Right ventricle myocardium inferior (tissue), 1 donor: ENCODE measurements around the gene RBM44. TPM values are rescaled to one million over a fixed set of nuclear protein-coding genes. Genes with fewer than 3 reads are reported as not detected.
"Not testable (repeated sequence)": the region's sequence is repeated elsewhere in the genome, so short reads cannot be mapped to it uniquely, and the experiment has no call there.

Source experiments
- ATAC-seq: fragments of 200-7000 bp; cut with Tn5 transposase; one replicate; pipeline ENCODE4 v1.9.1; 2020; ENCODE audit warnings: mild to moderate bottlenecking, moderate library complexity
- DNase-seq: peaks from one replicate; pipeline ENCODE4 v3.0.0; 2021; ENCODE audit errors: missing footprints
- intact Hi-C: fragments of 100-400 bp; cut with DNase I; formaldehyde crosslinking; loops from one replicate; pipeline ENCODE4 v1.11.0; 2022
- total RNA-seq: library from RNA; stranded (reverse); fragmentation: NEBNext Ultra II Directional; extraction: Animal tissue kit (Norgen Biotek cat#: 25700); gene quantifications from one replicate; pipeline ENCODE4 v1.2.1, GENCODE V29; 2021
- donor health status: DM: no; HTN: yes; CAD: no; lungs with severe emphysema.

The RBM44 gene
- total RNA-seq, 1 donor from 2014 or later, result 0.30 TPM

DNA sequence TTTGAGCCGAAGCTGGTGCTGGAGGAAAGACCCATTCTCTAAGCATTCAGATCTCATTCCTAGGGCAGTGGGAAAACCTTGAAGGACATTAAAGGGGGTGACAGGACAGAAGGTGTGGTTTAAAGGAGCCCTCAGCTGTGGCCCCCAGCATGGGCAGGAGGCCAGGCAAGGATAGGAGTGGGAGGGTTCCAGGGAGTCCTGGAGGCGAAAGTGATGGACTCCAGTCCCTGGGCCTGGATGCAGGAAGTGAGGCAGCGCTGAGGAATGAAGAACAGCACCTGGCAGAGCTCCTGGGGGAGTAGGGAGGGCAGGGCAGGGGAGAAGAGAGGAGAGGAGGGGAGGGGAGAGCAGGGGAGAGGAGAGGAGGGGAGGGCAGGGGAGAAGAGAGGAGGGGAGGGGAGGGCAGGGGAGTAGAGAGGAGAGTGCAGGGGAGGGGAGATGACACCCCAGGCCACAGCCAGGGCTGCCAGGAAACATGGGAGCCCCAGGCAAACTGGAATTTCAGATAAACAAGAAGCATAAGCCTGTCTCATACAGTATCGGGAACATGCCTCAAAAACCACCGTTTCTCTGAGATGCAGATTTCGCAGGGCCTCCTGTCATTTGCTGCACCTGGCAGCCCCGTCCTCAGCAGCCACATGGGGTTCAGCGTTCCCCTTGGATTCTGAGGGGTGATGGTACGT is 66.5 kb downstream of the RBM44 start:
- no peak for DNase-seq
- ATAC-seq, result peak; percentile 34
- intact Hi-C loops, result loop anchor here (2.0 kb wide), 1 partner anchor 22 kb away; no protein-coding TSS in a partner anchor

DNA sequence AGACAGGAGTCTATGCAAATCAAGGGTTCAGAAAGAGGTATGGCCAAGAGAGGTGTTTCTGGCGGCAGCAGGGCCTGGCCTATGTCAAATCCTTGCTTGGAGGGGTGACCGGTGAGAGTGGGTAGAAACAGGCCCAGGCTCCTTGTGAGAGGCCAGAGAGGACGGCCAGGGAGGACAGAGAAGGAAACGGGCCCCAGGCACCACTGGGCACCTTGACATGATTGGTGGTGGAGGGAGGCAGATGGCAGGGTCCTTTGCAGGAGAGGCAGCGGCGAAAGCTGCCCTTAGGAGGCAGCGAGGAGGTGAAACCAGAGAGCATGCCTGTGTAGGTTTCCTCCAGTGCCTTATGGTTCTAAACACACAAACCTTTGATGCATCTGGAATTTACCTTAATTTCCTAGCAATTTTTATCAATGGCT is 67.1 kb downstream of the RBM44 start:
- no peak for DNase-seq
- intact Hi-C loops, result loop anchor here (2.0 kb wide), 1 partner anchor 21 kb away; no protein-coding TSS in a partner anchor
- ATAC-seq, result no peak

DNA sequence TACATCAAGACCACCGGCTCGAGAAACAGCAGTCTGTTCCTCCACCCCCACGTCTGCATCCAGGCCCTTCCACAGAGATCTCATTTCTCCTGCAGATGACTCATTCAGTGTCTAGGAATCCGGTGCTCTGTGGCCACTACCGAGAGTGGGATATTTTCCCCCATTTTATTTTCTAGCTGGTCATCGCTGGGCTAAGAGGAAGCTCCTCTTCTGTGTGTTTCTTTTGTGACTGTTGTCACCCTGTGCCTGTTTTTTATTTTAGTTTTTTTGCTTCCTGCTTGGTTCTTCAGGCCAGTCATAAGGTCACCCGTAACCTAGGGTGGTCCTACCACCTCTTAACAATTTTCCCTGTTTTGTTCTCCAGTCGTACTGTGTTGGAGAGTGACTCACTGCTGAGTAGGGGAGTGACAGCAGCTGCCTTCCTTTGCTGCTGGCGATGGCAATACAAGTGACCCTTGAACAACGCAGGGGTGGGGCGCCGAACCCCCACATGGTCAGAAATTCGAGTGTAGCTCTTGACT is 67.6 kb downstream of the RBM44 start:
- intact Hi-C loops, result no loop called here
- ATAC-seq (no peak), DNase-seq (no peak)

DNA sequence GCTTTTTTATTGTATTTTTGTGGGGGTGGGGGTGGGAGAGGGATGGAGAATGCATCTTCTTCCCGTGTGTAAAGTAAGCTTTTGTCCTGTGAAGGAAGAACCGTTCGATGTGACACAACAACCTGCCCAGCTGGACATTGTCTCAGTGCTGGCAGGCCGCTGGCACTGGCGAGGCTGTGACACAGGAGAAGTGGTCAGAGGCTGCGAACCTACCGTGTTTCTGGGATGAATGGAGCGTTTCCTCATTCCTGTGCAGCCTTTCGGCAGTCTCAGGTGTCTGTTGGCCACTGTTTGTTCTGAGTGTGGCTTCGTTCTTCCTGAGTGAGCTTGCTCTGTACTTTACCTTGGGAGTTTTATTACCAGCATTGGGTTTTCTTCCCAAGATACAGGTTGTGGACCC is 68.9 kb downstream of the RBM44 start:
- ATAC-seq, result no peak
- DNase-seq, result no peak
- intact Hi-C loops, result no loop called here

DNA sequence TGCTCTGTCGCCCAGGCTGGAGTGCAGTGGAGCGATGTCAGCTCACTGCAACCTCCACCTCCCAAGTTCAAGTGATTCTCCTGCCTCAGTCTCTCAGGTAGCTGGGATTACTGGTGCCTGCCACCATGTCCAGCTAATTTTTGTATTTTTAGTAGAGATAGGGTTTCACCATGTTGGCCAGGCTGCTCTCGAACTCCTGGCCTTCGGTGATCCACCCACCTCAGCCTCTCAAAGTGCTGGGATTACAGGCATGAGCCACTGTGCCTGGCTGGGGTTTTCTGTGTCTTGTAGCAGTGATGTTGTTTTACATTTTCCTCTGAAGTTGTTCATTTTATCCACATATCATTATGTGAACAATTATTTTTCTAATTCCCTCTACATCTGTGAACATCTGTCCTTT is 69.5 kb downstream of the RBM44 start:
- intact Hi-C loops, DNase-seq, ATAC-seq: not testable (repeated sequence)

DNA sequence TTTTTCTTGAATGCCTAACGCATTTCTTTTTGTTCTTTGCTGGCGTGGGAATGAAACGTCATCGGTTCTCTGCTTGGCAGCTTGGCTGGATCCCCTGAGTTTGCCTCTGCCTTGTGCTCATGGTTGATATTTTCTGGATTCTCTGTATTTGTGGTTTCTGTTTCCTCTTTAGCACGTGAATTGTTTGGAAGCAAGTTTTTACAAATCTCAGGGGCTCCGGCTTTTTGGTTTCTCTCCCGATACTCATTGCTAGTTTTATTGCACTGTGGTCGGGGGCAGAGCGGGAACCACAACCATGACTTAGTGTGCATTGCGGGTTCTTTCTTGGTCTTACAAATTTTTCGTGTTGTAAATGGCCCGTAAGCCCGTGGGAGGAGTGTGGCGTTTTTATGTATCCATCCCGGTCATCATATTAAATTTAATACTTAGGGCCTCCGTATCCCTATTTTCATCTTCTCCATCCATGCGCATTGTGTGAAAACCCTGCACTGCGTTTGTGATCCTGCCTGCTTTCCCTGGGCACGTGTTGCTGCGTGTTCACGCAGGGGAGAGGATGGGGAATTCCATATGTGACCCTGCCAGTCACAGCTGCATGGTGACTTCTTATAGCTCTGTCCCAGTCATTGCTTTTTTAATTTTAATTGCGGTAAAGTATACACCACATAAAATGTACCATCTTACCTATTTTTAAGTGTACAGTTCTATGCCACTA is 70.2 kb downstream of the RBM44 start:
- ATAC-seq (no peak), DNase-seq (no peak)
- intact Hi-C loops, result no loop called here

DNA sequence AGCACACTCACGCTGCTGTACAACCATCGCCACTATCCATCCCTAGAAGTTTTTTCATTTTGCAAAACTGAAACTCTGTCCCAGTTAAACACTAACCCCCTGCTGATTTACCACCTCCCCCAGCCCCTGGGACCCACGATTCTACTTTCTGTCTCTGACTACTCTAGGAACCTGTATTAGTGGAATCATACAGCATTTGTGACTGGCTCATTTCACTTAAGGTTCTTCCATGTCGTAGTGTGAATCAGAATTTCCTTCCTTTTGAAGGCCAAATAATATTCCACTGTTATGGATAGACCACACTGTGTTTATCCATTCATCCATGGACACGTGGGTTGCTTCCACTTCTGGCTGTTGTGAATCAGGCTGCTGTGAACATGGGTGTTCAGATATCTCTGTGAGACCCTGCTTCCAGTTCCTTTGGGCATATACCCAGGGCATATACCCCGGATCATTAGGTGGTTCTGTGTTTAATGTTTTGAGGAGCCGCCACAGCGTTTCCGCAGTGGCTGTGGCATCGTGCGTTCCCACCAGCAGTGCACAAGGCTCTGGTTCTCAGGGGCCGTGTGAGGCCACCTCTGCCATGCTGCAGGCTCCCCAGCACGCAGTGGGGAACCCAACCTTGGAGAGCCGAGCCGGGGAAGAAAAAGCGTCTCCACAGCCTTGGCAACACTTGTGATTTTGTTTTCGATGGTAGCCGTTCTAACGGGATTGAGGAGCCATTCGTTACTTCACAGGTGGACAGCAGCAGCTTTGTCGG is 70.9 kb downstream of the RBM44 start:
- ATAC-seq (no peak), DNase-seq (no peak)
- intact Hi-C loops, result no loop called here

DNA sequence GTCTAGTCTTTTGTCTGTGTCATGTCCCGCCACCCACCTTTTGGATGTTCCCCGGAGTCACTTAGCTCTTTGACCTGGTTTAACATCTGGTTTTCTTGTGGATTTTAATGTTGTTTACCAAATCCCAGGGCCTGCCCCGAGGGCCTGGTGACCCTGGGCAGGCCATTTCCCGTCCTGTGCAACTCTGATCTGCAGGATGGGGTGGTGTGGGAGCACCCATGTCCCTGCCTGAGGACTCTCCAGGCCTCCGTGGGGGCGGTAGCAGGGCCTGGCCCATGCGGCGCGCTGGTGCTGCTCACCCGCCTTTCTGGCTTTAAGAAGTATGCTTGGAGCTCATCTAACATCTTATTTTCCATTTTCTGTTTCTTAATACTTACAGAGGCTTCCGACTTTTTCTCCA is 71.5 kb downstream of the RBM44 start:
- DNase-seq (no peak), ATAC-seq (no peak)
- intact Hi-C loops, result no loop called here

DNA sequence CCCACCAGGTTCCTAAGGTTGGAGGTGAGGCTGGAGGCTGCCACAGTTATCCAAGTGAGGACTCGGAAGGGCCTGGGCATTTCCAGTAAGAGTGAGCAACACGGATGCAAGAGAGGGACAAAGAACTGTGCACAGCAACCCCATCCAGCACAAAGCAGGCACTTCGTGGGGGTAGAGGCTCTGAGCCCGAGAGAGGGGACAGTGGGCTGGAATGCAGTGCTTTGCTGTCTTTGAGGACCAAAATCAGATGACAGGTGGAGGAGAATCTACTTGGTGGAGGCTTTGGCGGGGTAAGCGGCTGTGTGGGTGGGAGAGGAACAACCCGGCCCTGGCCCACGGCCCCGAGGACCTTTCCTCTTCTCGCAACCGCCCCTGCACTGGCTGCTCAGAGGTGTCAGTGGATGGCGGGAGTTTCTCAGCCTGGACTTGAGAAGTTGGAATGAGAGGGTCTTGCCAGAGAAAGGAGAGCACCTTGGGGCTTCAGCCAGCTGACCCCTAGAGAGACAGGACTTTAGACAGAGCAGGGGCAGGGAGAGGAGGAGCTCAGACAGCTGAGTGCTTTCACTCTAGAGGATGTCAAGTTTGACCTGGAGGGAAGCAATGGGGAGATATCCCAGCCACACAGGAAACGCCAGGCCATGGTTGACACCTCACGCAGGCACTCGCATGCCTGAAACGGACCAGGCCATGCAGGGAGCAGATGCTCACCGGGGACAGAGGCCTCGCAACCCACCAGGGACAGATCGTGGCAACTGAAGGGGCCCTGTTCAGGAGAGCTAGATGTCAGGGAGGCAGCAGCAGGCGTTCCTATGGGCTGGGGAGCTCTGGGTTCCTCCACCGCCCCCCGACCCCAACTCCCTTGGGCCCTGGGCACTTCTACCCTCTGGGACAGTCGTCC is 72.4 kb downstream of the RBM44 start:
- intact Hi-C loops, result no loop called here
- DNase-seq (no peak), ATAC-seq (no peak)

DNA sequence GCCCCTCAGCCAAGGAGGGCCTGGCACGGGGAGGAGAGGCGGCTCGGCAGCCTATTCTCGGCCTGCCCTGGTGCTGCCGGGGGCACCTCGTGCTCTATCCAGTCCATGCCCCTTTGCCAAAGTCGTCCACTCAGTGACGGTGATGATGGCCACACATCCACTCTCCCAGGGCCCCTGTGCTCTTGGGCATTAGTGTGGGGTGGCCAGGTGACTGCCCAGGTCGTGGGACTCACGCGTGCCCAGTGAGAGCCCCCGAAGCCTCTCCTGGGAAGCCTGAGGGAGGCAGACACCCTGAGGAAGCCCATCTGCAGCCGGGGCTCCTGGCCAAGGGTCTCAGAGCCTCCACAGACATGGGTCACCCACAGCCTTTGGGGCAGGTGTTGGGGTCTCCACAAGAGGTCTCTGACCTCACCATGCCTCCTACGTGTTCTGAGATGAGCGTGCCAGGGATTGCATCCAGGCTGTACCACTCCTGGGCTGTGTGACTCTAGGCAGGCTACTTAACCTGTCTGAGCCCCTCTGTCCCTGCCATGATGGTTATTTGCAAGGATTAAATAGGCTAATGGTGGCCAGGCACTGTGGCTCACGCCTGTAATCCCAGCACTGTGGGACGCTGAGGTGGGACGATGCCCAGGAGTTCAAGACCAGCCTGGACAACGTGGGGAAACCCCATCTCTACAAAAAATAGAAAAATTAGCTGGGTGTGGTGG is 73.8 kb downstream of the RBM44 start:
- intact Hi-C loops, result no loop called here
- DNase-seq (no peak), ATAC-seq (peak; percentile 34)

DNA sequence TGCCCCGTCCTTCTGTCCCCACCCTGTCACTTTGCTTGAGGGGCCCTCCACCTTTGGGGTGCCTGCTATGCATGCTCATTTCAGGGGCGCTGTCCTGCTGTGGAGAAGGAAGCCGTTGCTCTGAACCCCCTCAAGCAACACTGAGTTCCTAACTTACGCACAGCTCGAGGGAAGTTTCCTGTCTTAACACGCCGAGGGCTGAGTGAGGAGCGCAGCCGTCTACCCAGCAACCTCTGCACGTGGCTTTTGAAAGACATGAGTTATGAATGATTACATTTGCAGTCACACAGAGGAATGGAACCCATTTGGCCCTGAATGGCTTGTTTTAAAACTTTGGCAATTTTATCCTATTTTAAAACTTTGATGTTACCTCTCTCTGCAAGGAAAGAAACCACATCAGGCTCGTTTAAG is 74.8 kb downstream of the RBM44 start:
- no peak for DNase-seq
- intact Hi-C loops, result no loop called here
- ATAC-seq, result no peak

DNA sequence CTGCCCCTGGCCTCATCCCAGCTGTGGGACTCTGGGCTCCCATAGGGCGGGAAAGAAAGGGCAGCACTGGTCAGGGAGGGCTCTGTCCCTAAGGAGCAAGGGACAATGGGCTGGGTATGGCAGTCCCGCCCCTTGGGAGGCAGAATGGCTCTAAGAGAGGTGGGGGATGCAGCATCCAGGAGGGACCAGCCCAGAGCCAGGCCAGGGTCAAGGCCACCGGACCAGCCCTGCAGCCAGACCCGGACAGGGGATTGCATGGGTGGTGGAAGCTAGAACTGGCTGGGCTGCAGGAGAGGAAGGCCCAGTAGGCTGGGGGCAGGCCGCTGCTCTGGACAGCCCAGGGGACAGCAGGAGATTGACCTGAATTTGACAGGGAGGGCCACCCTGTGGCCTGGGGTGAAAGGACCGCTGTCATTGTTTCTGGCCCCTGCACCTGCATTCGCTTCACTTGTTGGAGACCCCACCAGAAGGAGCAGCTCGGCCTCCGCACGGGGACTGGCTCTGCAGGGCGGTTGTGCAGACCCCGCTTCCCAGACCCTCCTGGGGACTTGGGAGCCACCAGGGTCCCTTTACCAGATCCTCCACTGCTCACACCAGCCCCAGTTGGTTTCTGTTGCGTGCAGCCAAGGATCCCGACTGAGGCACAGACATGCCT is 75.4 kb downstream of the RBM44 start:
- no peak for DNase-seq
- intact Hi-C loops, result no loop called here
- no peak for ATAC-seq

DNA sequence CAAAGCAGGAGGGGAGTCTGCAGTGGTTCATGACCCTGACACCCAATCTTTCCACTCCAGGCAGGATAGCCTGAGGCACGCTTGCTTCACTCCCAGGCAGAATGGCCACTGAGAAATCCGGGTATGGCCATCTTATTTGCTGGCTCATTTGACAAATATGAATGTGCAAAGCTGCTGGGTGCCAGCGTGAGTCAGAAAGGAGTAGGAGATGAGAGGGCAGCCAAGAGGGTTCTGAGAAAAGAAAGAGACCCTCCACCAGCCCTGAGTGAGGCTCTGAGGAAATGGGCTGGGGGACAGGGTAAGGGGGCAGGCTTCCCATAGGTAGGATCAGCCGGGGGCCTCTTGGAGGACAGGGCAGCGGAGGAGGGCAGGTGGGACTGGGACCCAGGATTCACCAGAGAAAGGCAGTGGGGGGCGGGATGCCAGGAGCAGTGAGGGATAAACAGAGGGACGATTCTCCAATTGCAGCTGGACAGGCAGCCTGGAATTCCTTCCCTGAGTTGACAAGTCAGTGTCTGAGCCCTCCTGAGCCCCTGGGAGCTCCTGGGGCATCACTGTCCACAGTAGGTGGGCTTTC is 76.1 kb downstream of the RBM44 start:
- ATAC-seq (no peak), DNase-seq (no peak)
- intact Hi-C loops, result no loop called here

DNA sequence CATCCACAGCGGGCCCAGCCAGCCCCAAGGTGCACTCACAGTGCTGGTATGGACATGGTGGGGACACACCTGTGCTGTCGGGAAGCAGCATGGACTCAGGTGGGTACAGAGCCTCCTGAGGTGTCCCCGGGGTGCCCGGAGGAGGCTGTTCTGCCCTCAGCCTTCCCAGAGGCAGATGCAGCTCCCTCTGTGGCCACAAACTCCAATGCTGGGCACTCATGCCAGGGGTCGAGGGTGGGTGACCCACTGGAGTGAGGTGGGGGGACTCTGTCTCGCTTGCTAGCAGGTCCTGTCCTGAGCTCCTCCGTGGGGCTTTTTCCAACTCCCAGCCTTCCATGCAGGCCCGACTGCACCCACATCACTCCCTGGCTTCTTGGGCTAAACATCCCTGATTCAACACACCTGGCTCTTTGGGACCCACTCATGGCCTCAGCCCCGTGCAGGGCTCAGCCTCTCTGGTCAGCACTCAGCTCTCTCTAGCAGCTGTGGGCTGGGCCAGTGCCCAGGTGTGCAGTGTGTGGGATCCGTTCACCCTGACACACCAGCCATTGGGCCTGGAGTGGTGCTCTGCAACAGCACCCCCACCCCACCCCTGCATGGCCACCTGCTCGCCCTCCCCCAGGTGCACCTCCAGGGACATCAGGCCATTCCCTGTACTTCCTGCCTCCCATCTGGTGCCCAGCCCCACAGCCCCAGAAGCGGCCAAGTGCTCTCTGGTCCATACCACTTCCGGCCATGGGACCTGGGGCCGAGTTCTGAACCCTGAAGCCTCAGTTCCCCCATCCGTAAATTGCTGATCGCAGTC is 76.9 kb downstream of the RBM44 start:
- intact Hi-C loops, result no loop called here
- DNase-seq (no peak), ATAC-seq (no peak)

DNA sequence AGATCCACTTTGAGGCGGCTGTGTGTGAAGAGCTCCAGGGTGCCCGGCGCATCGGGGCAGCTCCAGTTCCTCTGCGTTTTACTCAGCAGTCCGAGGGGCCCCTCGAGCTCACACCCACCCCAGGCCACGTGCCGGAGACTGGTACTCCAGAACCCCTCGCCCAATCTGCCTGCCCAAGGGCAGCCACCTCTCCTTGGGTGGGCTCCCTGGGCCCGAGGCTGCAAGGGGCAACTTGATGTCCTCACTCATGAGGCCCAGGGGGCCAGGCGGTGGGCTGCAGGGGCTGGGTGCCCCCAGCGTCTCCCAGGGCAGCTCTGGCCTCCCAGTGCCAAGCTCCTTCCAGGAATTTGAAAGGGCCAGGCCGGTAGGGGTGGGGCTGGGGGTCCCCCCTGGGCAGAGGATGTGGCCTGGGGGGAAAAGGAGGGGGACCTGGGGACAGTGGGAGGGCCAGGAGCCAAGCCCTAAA is 77.5 kb downstream of the RBM44 start:
- intact Hi-C loops, result no loop called here
- ATAC-seq (no peak), DNase-seq (no peak)

DNA sequence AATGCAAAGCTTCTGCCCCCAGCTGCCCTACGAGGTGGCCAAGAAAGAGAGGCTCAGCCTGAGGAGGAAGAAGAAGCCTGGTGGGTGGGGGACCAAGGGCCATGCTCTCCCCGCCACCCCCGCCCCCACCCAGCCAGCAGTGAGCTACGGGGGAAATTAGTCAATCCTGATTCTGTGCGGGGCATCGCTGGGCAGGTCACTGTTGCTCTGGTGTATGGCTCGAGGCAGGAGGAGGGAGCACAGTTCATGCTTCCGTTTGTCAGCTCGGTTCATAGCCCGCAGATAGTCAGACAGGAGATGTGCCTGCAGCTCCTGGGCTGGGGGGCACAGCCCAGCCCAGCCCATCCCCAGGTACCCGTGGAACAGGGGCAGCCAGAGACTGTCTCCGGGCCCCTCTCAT is 78.0 kb downstream of the RBM44 start:
- ATAC-seq (no peak), DNase-seq (no peak)
- intact Hi-C loops, result no loop called here
